OCI-LY1 (cell line): Measurements from ENCODE around the gene TACC3.

Experiments used
- H2AFZ ChIP-seq: fragments of 200-600 bp; sonication (generic), shearing (Covaris generic); 2 replicates; pipeline ENCODE4 v1.6.0; 2014; ENCODE audit warnings: antibody characterized with exemption, mild to moderate bottlenecking, low read length
- H3F3A ChIP-seq: fragments of 200-600 bp; sonication (generic), shearing (Covaris generic); 2 replicates; pipeline ENCODE4 v1.6.0; 2014; ENCODE audit warnings: mild to moderate bottlenecking, antibody characterized with exemption, low read length, moderate library complexity; ENCODE audit not compliant: insufficient read depth
- H3K27ac ChIP-seq: fragments of 200-600 bp; sonication (generic); 2 replicates; pipeline ENCODE4 v1.5.1; 2014; ENCODE audit warnings: low read length, mixed run types, mild to moderate bottlenecking, low read depth; ENCODE audit not compliant: poor library complexity, severe bottlenecking
- H3K27me3 ChIP-seq: fragments of 200-600 bp; sonication (generic); 2 replicates; pipeline ENCODE4 v1.6.0; 2014; ENCODE audit warnings: antibody characterized with exemption, mild to moderate bottlenecking, low read length, moderate library complexity; ENCODE audit not compliant: insufficient read depth
- H3K36me3 ChIP-seq: fragments of 200-600 bp; sonication (generic); 2 replicates; pipeline ENCODE4 v1.6.1; 2014; ENCODE audit warnings: mild to moderate bottlenecking, antibody characterized with exemption, low read length, moderate library complexity, mixed read lengths; ENCODE audit not compliant: insufficient read depth
- H3K4me1 ChIP-seq: fragments of 200-600 bp; sonication (generic); 2 replicates; pipeline ENCODE4 v1.5.1; 2014; ENCODE audit warnings: mild to moderate bottlenecking, low read length, moderate library complexity; ENCODE audit not compliant: insufficient read depth, severe bottlenecking
- H3K4me2 ChIP-seq: fragments of 200-600 bp; sonication (generic), shearing (Covaris generic); 2 replicates; pipeline ENCODE4 v1.6.1; 2014; ENCODE audit warnings: low read length
- H3K4me3 ChIP-seq: fragments of 200-600 bp; sonication (generic); 2 replicates; pipeline ENCODE4 v1.5.1; 2014; ENCODE audit warnings: low read length, low read depth, mild to moderate bottlenecking, mixed read lengths; ENCODE audit not compliant: poor library complexity, severe bottlenecking
- H3K79me2 ChIP-seq: fragments of 200-600 bp; shearing (Covaris generic); 2 replicates; pipeline ENCODE4 v1.6.1; 2016; ENCODE audit warnings: mixed run types, low read length, mixed read lengths; ENCODE audit not compliant: insufficient read depth
- H3K9ac ChIP-seq: fragments of 200-600 bp; sonication (generic), shearing (Covaris generic); 2 replicates; pipeline ENCODE4 v1.6.1; 2014; ENCODE audit warnings: mild to moderate bottlenecking, low read length, mixed read lengths
- H3K9me2 ChIP-seq: fragments of 200-600 bp; sonication (generic), shearing (Covaris generic); 2 replicates; pipeline ENCODE4 v1.6.1; 2014; ENCODE audit warnings: low read depth, mild to moderate bottlenecking, low read length, mixed read lengths
- H3K9me3 ChIP-seq: fragments of 200-600 bp; shearing (Covaris generic); 2 replicates; pipeline ENCODE4 v1.6.1; 2014; ENCODE audit warnings: low read length, mixed read lengths
- H4K20me1 ChIP-seq: fragments of 200-600 bp; sonication (generic), shearing (Covaris generic); 2 replicates; pipeline ENCODE4 v1.6.0; 2016; ENCODE audit warnings: mild to moderate bottlenecking, low read length; ENCODE audit not compliant: insufficient read depth
- CTCF ChIP-seq: fragments of 200-600 bp; sonication (generic), shearing (Covaris generic); IDR thresholded peaks from 2 replicates; pipeline ENCODE4 v1.5.1; 2017; ENCODE audit warnings: mild to moderate bottlenecking, antibody characterized with exemption, low read length, moderate library complexity, mixed read lengths
- EZH2 ChIP-seq: fragments of 200-600 bp; sonication (generic), shearing (Covaris generic); IDR thresholded peaks from 2 replicates; pipeline ENCODE4 v1.8.0; 2017; ENCODE audit warnings: borderline replicate concordance, mixed run types, mild to moderate bottlenecking, antibody characterized with exemption, low read length, moderate library complexity, mixed read lengths

The TACC3 gene

GRCh38 chr4:1765409-1766072 is 44.2 kb downstream of the TACC3 start:
- H3K9ac ChIP-seq, result no peak overlapping the region
- no peaks in the 10 kb centered on the region for H4K20me1 ChIP-seq
- H2AFZ ChIP-seq, result no peak overlapping the region
- no peak overlapping the region for H3K4me3 ChIP-seq
- H3K9me3 ChIP-seq, result no peaks in the 10 kb centered on the region
- no peak overlapping the region for H3K4me2 ChIP-seq
- H3K27ac ChIP-seq, result no peak overlapping the region
- TF ChIP-seq CTCF (no peak), EZH2 (no peak)
- H3K4me1 ChIP-seq, result peaks cover 4% of the 10 kb centered on the region
- no peaks in the 10 kb centered on the region for H3K9me2 ChIP-seq
- no peaks in the 10 kb centered on the region for H3F3A ChIP-seq
- no peaks in the 10 kb centered on the region for H3K27me3 ChIP-seq
- H3K79me2 ChIP-seq, result no peaks in the 10 kb centered on the region
- H3K36me3 ChIP-seq, result no peaks in the 10 kb centered on the region

- H3K9me2 ChIP-seq, result no peaks in the 10 kb centered on the region
- H3K4me2 ChIP-seq, result no peak overlapping the region
- TF ChIP-seq CTCF (no peak), EZH2 (no peak)
- H2AFZ ChIP-seq, result no peak overlapping the region
- no peaks in the 10 kb centered on the region for H3K9me3 ChIP-seq
- H3F3A ChIP-seq, result no peaks in the 10 kb centered on the region
- no peaks in the 10 kb centered on the region for H3K79me2 ChIP-seq
- no peak overlapping the region for H3K27ac ChIP-seq
- H3K9ac ChIP-seq, result no peak overlapping the region
- H3K27me3 ChIP-seq, result no peaks in the 10 kb centered on the region
- peaks cover 4% of the 10 kb centered on the region for H3K4me1 ChIP-seq
- no peak overlapping the region for H3K4me3 ChIP-seq
- no peaks in the 10 kb centered on the region for H4K20me1 ChIP-seq
- H3K36me3 ChIP-seq, result no peaks in the 10 kb centered on the region
These were observed 45.1 kb downstream of the TACC3 start for GRCh38 chr4:1766106-1767060.

DNA sequence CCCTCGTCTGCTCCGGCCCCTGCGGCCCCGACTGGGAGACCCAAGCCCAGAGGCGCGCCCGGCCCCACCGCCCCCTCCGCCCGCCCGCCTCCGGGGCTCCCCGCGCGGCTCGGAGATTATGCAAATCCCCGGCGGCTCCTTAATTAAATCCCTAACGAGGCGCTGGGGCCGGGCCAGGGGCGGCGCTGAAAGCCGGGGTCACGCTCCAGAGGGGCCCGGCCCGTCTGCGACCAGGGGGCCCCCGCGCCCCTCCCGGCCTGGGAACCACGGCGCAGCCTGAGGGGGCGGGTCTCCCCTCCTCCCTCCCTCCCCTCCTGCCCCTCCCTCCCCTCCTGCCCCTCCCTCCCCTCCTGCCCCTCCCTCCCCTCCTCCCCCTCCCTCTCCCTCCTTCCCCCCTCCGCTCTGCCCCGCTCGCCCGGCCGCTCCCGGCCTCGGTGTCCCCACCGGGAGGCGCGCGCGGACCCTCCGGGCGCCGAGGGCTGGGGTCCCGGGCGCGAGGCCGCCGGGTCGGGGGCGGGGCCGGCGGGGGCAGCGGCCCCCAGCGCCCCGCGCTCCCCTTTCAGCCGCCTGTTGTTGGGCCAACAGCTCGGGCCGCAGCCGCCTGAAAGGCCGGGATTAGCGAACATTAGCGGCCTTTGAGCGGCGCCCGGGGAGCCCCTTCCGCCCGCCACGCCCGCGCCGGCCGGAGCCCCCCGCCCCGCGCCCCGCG is 45.9 kb downstream of the TACC3 start:
- Histone ChIP-seq H3K79me2 (no peaks in the 10 kb centered on the region), H4K20me1 (no peaks in the 10 kb centered on the region), H3K4me1 (peaks cover 4% of the 10 kb centered on the region), H3K27ac (no peak overlapping the region), H3K4me2 (no peak overlapping the region), H3K9ac (no peak overlapping the region), H2AFZ (no peak overlapping the region), H3F3A (no peaks in the 10 kb centered on the region), H3K27me3 (no peaks in the 10 kb centered on the region), H3K4me3 (no peak overlapping the region), H3K36me3 (no peaks in the 10 kb centered on the region), H3K9me3 (no peaks in the 10 kb centered on the region), H3K9me2 (no peaks in the 10 kb centered on the region)
- TF ChIP-seq CTCF, result no peak
- no peak for TF ChIP-seq EZH2
